ENCODE data around the gene DGKK.

- TF ChIP-seq EZH2phosphoT487 (IDR thresholded peaks at IDR 0.05; ENCODE audit: borderline replicate concordance): no peak
- TF ChIP-seq CTCF (conservative IDR thresholded peaks at IDR 0.05; ENCODE audit: low read length): no peak
Observed at GRCh38 chrX:50475208-50475607, 4.6 kb upstream of the DGKK start.

Data from Loucy (cell line).